Ramos (cell line): Measurements from ENCODE around the gene ZBED1.
"Not testable (repeated sequence)": the region's sequence is repeated elsewhere in the genome, so short reads cannot be mapped to it uniquely, and the experiment has no call there.

Source experiments
- in situ Hi-C: fragments of 300-500 bp; cut with MboI; formaldehyde crosslinking; loops from one replicate; pipeline ENCODE4 v1.14.3; 2022; ENCODE audit warnings: low sequenced_read_pairs; ENCODE audit not compliant: unreplicated experiment

The ZBED1 gene

DNA sequence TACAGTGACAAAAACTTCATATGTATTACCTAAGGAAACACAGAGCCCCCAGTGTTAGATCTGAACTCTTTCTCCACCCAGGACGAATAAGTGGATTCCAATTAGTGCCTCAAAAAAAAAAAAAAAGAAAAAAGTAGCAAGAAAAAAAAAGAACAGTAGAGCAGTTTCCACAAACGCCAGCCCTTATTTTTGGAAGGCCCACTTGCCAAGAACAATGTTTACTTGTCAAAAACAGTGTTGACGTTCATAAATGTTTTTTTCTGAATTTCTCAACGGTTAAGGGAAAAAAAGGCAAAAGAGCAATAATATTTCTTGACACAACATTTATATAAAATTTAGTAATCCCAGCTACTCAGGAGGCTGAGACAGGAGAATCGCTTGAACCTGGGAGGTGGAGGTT is 38.7 kb downstream of the ZBED1 start:
- in situ Hi-C loops: no loop called here

DNA sequence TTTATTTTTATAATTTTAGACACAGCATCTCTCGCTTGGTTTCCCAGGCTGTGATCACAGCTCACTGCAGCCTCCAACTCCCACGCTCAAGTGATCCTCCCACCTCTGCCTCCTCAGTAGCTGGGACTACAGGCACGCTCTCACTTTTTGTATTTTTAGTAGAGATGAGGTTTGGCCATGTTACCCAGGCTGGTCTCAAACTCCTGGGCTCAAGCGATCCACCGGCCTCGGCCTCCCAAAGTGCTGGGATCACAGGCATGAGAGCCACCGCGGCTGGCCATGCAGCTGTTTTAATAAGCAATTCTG is 39.1 kb downstream of the ZBED1 start:
- in situ Hi-C loops: no loop called here

- in situ Hi-C loops: not testable (repeated sequence)
Observed at GRCh38 chrX:2460821-2461710, 39.7 kb downstream of the ZBED1 start.

- in situ Hi-C loops: not testable (repeated sequence)
Observed at GRCh38 chrX:2460048-2460447, 40.7 kb downstream of the ZBED1 start.

GRCh38 chrX:2458309-2458708 is 42.5 kb downstream of the ZBED1 start:
- in situ Hi-C loops: no loop called here

DNA sequence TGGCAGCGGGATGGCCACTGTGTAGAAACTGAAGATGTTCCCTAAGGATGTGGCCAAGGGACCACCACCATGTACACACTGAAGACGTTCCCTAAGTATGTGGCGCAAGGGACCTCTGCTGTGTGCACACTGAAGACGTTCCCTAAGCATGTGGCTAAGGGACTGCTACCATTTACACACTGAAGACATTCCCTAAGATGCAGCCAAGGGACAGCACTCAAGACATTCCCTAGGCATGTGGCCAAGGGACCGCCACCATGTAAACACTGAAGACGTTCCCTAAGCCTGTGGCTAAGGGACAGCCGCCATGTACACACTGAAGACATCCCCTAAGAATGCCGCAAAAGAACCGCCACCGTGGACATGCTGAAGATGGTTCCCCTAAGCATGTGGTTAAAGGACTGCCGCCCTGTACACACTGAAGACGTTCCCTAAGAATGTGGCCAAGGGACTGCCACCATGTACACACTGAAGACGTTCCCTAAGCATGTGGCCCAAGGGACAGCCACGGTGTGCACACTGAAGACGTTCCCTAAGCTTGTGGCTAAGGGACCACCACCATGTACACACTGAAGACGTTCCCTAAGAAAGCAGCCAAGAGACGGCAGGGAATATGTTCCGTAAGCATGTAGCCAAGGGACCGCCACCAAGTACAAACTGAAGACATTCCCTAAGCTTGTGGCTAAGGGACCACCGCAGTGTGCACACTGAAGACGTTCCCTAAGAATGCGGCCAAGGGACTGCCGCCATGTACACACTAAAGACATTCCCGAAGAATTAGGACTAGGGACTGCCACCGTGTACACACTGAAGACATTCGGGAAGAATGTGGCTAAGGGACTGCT is 43.3 kb downstream of the ZBED1 start:
- in situ Hi-C loops: no loop called here

DNA sequence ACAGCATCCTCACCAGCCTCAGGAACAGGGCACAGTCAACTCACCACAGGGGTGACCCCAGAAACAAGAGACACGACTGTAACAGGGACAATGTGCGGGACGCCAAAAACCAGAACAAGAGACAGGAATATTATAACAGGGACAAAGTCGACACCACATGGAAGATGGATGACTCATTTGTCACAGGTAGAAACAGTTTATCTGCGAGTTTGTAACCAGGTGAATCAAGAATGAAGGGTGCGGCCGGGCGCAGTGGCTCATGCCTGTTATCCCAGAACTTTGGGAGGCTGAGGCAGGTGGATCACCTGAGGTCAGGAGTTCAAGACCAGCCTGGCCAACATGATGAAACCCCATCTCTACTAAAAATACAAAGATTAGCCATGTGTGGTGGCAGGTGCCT is 44.7 kb downstream of the ZBED1 start:
- in situ Hi-C loops: not testable (repeated sequence)

DNA sequence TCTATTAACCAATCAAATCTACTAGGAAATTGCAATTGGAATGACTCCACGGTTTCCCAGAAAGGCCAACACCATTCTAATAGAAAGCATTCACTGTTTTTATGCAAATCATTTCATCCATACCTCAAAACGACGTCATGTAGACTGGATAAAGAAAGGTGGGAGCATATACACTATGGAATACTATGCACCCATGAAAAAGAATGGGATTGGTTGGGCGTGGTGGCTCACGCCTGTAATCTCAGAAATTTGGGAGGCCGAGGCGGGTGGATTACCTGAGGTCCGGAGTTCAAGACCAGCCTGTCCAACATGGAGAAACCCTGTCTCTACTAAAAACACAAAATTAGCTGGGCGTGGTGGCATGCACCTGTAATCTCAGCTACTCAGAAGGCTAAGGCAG is 46.2 kb downstream of the ZBED1 start:
- in situ Hi-C loops: not testable (repeated sequence)

DNA sequence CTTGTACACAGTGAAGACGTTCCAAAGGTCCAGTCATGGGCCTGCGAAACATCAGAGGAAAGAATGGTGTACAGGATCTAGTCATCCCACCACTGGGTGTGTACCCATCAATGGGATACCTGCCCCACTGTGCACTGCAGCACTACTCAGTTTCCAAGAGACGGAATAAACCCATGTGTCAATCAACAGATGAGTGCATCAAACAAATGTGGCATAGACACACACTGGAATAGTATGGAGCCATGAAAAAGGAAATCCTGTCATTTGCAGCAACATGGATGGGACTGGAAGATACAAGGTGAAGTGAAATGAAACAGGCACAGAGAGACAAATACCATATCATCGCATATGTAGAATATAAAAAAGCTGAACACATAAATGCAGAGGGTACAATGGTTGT is 48.0 kb downstream of the ZBED1 start:
- in situ Hi-C loops: no loop called here

GRCh38 chrX:2452317-2452784 is 48.4 kb downstream of the ZBED1 start:
- in situ Hi-C loops: no loop called here

- in situ Hi-C loops: no loop called here
Observed at GRCh38 chrX:2451501-2452316, 49.1 kb downstream of the ZBED1 start.

DNA sequence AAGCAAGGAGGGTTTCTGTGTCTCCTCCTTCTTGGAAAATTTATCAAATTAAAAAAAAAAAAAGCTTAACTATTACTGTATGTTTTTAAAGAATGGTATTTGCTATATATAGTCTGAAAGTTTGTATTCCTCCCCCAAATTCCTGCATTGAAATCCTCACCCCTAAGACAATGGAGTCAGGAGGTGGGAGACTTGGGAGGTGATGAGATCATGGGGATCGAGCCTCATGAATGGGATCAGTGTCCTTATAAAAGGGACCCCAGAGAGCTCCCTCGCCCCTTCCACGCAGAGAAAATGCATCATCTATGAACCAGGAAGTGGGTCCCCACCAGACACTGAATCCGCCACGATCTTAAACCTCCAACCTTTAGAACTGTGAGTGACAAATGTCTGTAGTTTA is 50.1 kb downstream of the ZBED1 start:
- in situ Hi-C loops: no loop called here

DNA sequence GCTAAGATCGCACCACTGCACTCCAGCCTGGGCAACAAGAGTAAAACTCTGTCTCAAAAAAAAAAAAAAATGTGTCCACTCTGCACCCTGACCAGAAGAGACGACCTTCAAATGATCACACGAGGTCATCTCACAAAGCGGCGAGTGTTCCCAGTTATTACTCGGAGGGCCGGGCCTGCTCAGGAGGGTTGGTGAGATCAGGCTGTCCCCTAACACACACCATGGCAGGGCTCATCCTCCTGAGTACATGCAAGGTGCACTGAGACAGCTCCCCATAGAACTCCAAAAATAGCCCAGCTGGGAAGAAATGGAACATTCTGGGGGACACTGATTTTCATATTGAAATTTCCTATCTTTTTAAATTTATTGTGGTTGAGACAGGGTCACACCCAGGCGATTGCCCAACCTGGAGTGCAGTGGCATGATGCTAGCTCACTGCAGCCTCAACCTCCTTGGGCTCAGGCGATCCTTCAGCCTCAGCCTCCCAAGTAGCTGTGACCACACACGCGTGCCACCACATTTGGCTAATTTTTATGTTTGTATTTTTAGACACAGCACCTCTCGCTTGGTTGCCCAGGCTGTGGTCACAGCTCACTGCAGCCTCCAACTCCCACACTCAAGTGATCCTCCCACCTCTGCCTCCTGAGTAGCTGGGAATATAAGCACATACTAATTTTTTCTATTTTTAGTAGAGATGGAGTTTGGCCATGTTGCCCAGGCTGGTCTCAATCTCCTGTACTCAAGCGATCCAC is 51.5 kb downstream of the ZBED1 start:
- in situ Hi-C loops: no loop called here

DNA sequence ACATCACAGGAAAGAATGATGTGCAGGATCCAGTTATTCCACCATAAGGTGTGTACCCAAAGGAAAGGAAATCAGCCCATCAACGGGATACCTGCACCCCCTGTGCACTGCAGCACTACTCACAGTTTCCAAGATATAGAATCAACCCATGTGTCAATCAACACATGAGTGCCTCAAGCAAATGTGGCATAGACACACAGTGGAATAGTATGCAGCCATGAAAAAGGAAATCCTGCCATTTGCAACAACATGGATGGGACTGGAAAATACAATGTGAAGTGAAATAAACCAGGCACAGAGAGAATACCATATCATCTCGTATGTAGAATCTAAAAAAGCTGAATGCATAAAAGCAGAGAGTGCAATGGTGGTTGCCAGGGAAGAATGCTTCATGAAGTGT is 53.3 kb downstream of the ZBED1 start:
- in situ Hi-C loops: no loop called here

DNA sequence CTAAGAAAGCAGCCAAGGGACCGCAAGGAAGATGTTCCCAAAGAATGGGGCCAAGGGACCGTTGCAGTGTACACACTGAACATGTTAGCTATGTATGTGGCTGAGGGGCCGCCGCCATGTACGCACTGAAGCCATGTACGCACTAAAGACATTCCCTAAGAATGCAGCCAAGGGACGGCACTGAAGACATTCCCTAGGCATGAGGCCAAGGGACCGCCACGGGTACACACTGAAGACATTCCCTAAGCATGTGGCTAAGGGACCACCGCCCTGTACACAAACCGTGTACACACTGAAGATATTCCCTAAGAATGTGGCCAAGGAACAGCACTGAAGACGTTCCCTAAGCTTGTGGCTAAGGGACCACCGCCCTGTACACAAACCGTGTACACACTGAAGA is 54.0 kb downstream of the ZBED1 start:
- in situ Hi-C loops: no loop called here

GRCh38 chrX:2445662-2446623 is 54.8 kb downstream of the ZBED1 start:
- in situ Hi-C loops: no loop called here

- in situ Hi-C loops: no loop called here
Observed at GRCh38 chrX:2442694-2443093, 58.1 kb downstream of the ZBED1 start.

DNA sequence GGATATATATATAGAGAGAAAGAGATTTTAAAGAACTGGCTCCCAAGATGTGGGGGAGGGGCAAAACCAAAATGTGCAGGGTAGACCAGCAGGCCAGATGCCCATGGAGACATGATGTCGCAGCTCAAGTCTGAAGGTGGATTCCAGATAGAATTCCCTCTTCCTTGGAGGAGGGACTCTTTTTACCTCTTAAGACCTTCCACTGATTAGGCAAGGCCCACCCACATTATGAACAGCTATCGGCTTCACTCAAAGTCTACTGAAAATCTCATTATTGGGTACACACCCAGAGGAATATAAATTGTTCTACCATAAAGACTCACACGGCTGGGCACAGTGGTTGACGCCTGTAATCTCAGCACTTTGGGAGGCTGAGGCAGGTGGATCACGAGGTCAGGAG is 59.3 kb downstream of the ZBED1 start:
- in situ Hi-C loops: no loop called here

- in situ Hi-C loops: no loop called here
Observed at GRCh38 chrX:2439613-2440012, 61.2 kb downstream of the ZBED1 start.
